Thyroid gland (tissue), 4 donors: ENCODE data around the gene COQ10A.

Experiments used
- CTCF ChIP-seq, 6 experiments: fragments of 200-600 bp in 3 of 6; fragments of 450-650 bp in 3 of 6; sonication (generic) in 3 of 6; IDR thresholded peaks; one replicate each; pipeline ENCODE4 v1.5.1; 2016 to 2019; ENCODE audit warnings: antibody characterized with exemption in 6 of 6, mild to moderate bottlenecking in 2 of 6, inconsistent platforms in 1 of 6, moderate library complexity in 1 of 6
- POLR2A ChIP-seq, 2 donors: fragments of 450-650 bp; IDR thresholded peaks; one replicate each; pipeline ENCODE4 v1.6.1; 2017; ENCODE audit warnings: antibody characterized with exemption in 2 of 2, mild to moderate bottlenecking in 2 of 2, moderate library complexity in 1 of 2

DNA sequence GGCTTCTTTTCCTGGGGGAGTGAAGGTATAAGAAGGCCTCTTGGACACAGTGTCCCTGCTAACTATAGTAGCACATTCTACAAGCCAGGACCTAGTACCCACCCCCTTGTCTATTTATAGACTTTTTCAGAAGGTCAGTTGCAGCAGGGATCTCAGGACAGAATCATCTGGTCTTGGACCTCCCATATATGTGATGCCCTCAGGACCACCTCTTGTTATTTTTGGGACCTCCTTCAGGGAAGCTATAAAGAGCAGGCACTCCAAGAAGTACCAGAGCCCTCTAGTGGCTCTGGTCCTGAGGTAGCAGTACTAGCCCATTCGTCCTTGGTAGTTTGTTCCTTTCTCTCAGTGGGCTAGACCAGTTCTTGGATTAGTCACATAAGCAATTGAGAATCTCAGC is 4.3 kb downstream of the COQ10A start:
- TF ChIP-seq CTCF (IDR thresholded peaks at IDR 0.05) (peak in 1 of 6 experiments; percentile 23), POLR2A (IDR thresholded peaks at IDR 0.05) (no peak)
